HCT116 (cell line): ENCODE measurements around the gene NHSL2. TPM values are rescaled to one million over a fixed set of nuclear protein-coding genes. Genes with fewer than 3 reads are reported as not detected.

Experiments
- ATAC-seq: fragments of 200-7000 bp; cut with Tn5 transposase; 2 replicates; pipeline ENCODE4 v1.9.1; 2020; ENCODE audit warnings: mild to moderate bottlenecking, moderate library complexity
- BruUV-seq: library from RNA; stranded (reverse); fragments of 400-500 nt; replicated peaks from 2 replicates; lab custom pipeline; 2021; lab: Mats Ljungman, UMichigan
- CTCF ChIA-PET: fragments of 300-600 bp; sonication (Branson Sonifier 250); formaldehyde crosslinking; loops from one replicate; lab custom pipeline; 2021; ENCODE audit warnings: antibody characterized with exemption; lab: Charles Lee
- POLR2A ChIA-PET: fragments of 300-600, 350-600 bp; sonication (Branson Sonifier 250); formaldehyde crosslinking; loops from one replicate; lab custom pipeline; 2021; ENCODE audit warnings: antibody characterized with exemption; lab: Charles Lee
- RAD21 ChIA-PET, 2 experiments: fragments of 300-600 bp; sonication (Branson Sonifier 250); formaldehyde crosslinking; loops; one replicate each; lab custom pipeline; 2023; ENCODE audit warnings: low total read pairs in 2 of 2; ENCODE audit not compliant: uncharacterized antibody in 2 of 2, unreplicated experiment in 2 of 2, low non-redundant PET in 1 of 2; lab: Charles Lee
- DNase-seq: peaks from one replicate; pipeline ENCODE4 v3.0.0-alpha.2; 2010; ENCODE audit warnings: low read depth, low spot score
- H2AFZ ChIP-seq: fragments of 200-600 bp; shearing (Covaris generic), sonication (generic); 2 replicates; pipeline ENCODE4 v1.6.1; 2017; ENCODE audit warnings: low read depth, mixed run types, mixed read lengths, antibody characterized with exemption, low read length; ENCODE audit not compliant: poor library complexity, severe bottlenecking
- H3K27ac ChIP-seq: 2 replicates; pipeline ENCODE4 v1.5.1; 2012; ENCODE audit warnings: low read depth, low read length
- H3K27me3 ChIP-seq: fragments of 200-600 bp; sonication (generic); 2 replicates; pipeline ENCODE4 v1.6.1; 2016; ENCODE audit warnings: mixed run types, low read length, mixed read lengths; ENCODE audit not compliant: insufficient read depth
- H3K36me3 ChIP-seq, 2 experiments: fragments of 200-500 bp in 1 of 2; fragments of 200-600 bp in 1 of 2; sonication (Bioruptor generic) in 1 of 2; sonication (generic) in 1 of 2; 2 replicates each; pipeline versions ENCODE4 v1.5.1 to v1.6.1; 2014 to 2016; ENCODE audit warnings: low read length in 2 of 2, inconsistent platforms in 1 of 2, mixed read lengths in 1 of 2, mixed run types in 1 of 2; ENCODE audit not compliant: insufficient read depth in 2 of 2, control insufficient read depth in 1 of 2
- H3K4me1 ChIP-seq, 2 experiments: fragments of 200-600 bp in 1 of 2; sonication (generic) in 1 of 2; 2 replicates each; pipeline versions ENCODE4 v1.5.1 to v1.6.1; 2012 to 2017; ENCODE audit warnings: low read length in 2 of 2, inconsistent platforms in 1 of 2, mild to moderate bottlenecking in 1 of 2, mixed read lengths in 1 of 2, mixed run types in 1 of 2, moderate library complexity in 1 of 2; ENCODE audit not compliant: insufficient read depth in 2 of 2, control insufficient read depth in 1 of 2
- H3K4me2 ChIP-seq: fragments of 200-600 bp; sonication (generic); 2 replicates; pipeline ENCODE4 v1.6.1; 2017; ENCODE audit warnings: mixed run types, low read length, mixed read lengths
- H3K4me3 ChIP-seq, 2 experiments: fragments of 200-600 bp in 1 of 2; sonication (generic) in 1 of 2; replicated peaks in 1 of 2; 2 replicates each; pipeline ENCODE4 v1.5.1; 2011 to 2016; ENCODE audit warnings: low read length in 2 of 2, control low read depth in 1 of 2, low read depth in 1 of 2, mild to moderate bottlenecking in 1 of 2, mixed read lengths in 1 of 2, mixed run types in 1 of 2
- H3K79me2 ChIP-seq: fragments of 200-600 bp; sonication (generic); 2 replicates; pipeline ENCODE4 v1.6.1; 2017; ENCODE audit warnings: mild to moderate bottlenecking, mixed run types, low read length, moderate library complexity, mixed read lengths; ENCODE audit not compliant: insufficient read depth
- H3K9ac ChIP-seq: fragments of 200-600 bp; sonication (generic); 2 replicates; pipeline ENCODE4 v1.6.1; 2016; ENCODE audit warnings: low read length, mixed read lengths
- H3K9me2 ChIP-seq: fragments of 200-600 bp; sonication (generic), shearing (Covaris generic); 2 replicates; pipeline ENCODE4 v1.6.1; 2017; ENCODE audit warnings: mixed run types, mild to moderate bottlenecking, moderate library complexity; ENCODE audit not compliant: insufficient read depth
- H3K9me3 ChIP-seq, 2 experiments: fragments of 200-500 bp in 1 of 2; fragments of 200-600 bp in 1 of 2; sonication (Bioruptor generic) in 1 of 2; sonication (generic) in 1 of 2; 2 replicates each; pipeline ENCODE4 v1.6.1; 2014 to 2017; ENCODE audit warnings: low read length in 2 of 2, mixed read lengths in 2 of 2, inconsistent platforms in 1 of 2, low read depth in 1 of 2, mild to moderate bottlenecking in 1 of 2, mixed run types in 1 of 2, moderate library complexity in 1 of 2; ENCODE audit not compliant: control insufficient read depth in 1 of 2, insufficient read depth in 1 of 2
- H4K20me1 ChIP-seq: fragments of 200-600 bp; sonication (generic), shearing (Covaris generic); 2 replicates; pipeline ENCODE4 v1.6.1; 2017; ENCODE audit warnings: mixed run types, mild to moderate bottlenecking, moderate library complexity; ENCODE audit not compliant: insufficient read depth
- CTCF ChIP-seq, 3 experiments: fragments of 200-600 bp in 1 of 3; sonication (generic) in 1 of 3; IDR thresholded peaks in 2 of 3; conservative IDR thresholded peaks in 1 of 3; 2 replicates each; pipeline ENCODE4 v1.5.1; 2012 to 2017; ENCODE audit warnings: low read depth in 2 of 3, low read length in 2 of 3, antibody characterized with exemption in 1 of 3, borderline replicate concordance in 1 of 3, control low read depth in 1 of 3, mild to moderate bottlenecking in 1 of 3, mixed read lengths in 1 of 3, mixed run types in 1 of 3, moderate library complexity in 1 of 3; ENCODE audit not compliant: insufficient read depth in 1 of 3
- RAD21 ChIP-seq: IDR thresholded peaks from 2 replicates; pipeline ENCODE4 v1.6.1; 2012; ENCODE audit warnings: low read depth, mild to moderate bottlenecking
- REST ChIP-seq: IDR thresholded peaks from 2 replicates; pipeline ENCODE4 v1.6.1; 2012; ENCODE audit warnings: low read depth
- intact Hi-C: fragments of 100-400 bp; cut with micrococcal nuclease; formaldehyde crosslinking; loops from 2 replicates; pipeline ENCODE4 v1.10.0; 2022
- total RNA-seq: library from RNA; stranded (reverse); gene quantifications from one replicate; pipeline ENCODE4 v1.2.1, GENCODE V29; 2021; ENCODE audit not compliant: unreplicated experiment

Gene NHSL2
- total RNA-seq, 1 experiment from 2014 or later, result 0.22 TPM

GRCh38 chrX:72080800-72081199, 170.2 kb downstream of the NHSL2 start:
- ATAC-seq (no peak), DNase-seq (no peak)
- no peak overlapping the region for H3K4me3 ChIP-seq
- TF ChIP-seq CTCF (IDR thresholded peaks at IDR 0.05 in 2 of 3, conservative IDR thresholded peaks at IDR 0.05 in 1 of 3; ENCODE audit: borderline replicate concordance in 1 of 3, insufficient read depth in 1 of 3, low read depth in 2 of 3, low read length in 2 of 3), result no peak
- TF ChIP-seq REST, result no peak
- no peak for TF ChIP-seq RAD21
- no peak overlapping the region for H3K9ac ChIP-seq
- H3K4me2 ChIP-seq, result no peak overlapping the region
- H3K9me3 ChIP-seq, result no peaks in the 10 kb centered on the region
- CTCF ChIA-PET, result no interaction called here
- RAD21 ChIA-PET, result no interaction called here
- H3K27ac ChIP-seq, result no peak overlapping the region
- H4K20me1 ChIP-seq, result no peaks in the 10 kb centered on the region
- no peaks in the 10 kb centered on the region for H3K9me2 ChIP-seq
- H3K4me1 ChIP-seq, result no peaks in the 10 kb centered on the region
- no TSS peak for BruUV-seq
- no peaks in the 10 kb centered on the region for H3K36me3 ChIP-seq
- POLR2A ChIA-PET, result no interaction called here
- no peaks in the 10 kb centered on the region for H3K27me3 ChIP-seq
- intact Hi-C loops, result no loop called here
- H3K79me2 ChIP-seq, result no peaks in the 10 kb centered on the region
- no peak overlapping the region for H2AFZ ChIP-seq
